CD4-positive, alpha-beta T cell treated with Interleukin-17A for 4 hours (primary cell): ENCODE results near the gene CXCL5.

ENCODE experiments used
- DNase-seq: peaks from one replicate; pipeline ENCODE4 v3.0.0-alpha.2; 2020; ENCODE audit warnings: mixed read lengths

CXCL5 gene

GRCh38 chr4:73998040-73999011 is at the start of gene CXCL5:
Gene CXCL5, minus strand, starts transcription at chr4:73998677. Its CDS starts 96 bp downstream, at chr4:73998581.
- no peak for DNase-seq

GRCh38 chr4:74047152-74047551 is 48.7 kb upstream of the CXCL5 start:
- no peak for DNase-seq

- DNase-seq = no peak
Measured at GRCh38 chr4:74045772-74046171, 47.3 kb upstream of the CXCL5 start.

GRCh38 chr4:74045247-74045646 is 46.8 kb upstream of the CXCL5 start:
- DNase-seq = no peak

GRCh38 chr4:74044677-74045076 is 46.2 kb upstream of the CXCL5 start:
- DNase-seq = no peak

GRCh38 chr4:74042681-74043080 is 44.2 kb upstream of the CXCL5 start:
- DNase-seq = no peak

- no peak for DNase-seq
Measured at GRCh38 chr4:74041418-74041817, 42.9 kb upstream of the CXCL5 start.

- no peak for DNase-seq
Measured at GRCh38 chr4:74039315-74039763, 40.9 kb upstream of the CXCL5 start.

GRCh38 chr4:74038425-74039314 is 40.2 kb upstream of the CXCL5 start, which contains the start of gene CXCL3:
Gene CXCL3, minus strand, starts transcription at chr4:74038689. Its CDS starts 78 bp downstream, at chr4:74038611.
- peak; percentile 10 for DNase-seq

- no peak for DNase-seq
Measured at GRCh38 chr4:74038086-74038424, 39.6 kb upstream of the CXCL5 start.

GRCh38 chr4:74037076-74037955 is 38.8 kb upstream of the CXCL5 start:
- no peak for DNase-seq

GRCh38 chr4:74033739-74034138 is 35.3 kb upstream of the CXCL5 start:
- DNase-seq = no peak

- no peak for DNase-seq
Measured at GRCh38 chr4:74032064-74032463, 33.6 kb upstream of the CXCL5 start.

- DNase-seq = no peak
Measured at GRCh38 chr4:74031576-74031975, 33.1 kb upstream of the CXCL5 start.

GRCh38 chr4:74030285-74030684 is 31.8 kb upstream of the CXCL5 start:
- no peak for DNase-seq

- no peak for DNase-seq
Measured at GRCh38 chr4:74028504-74028903, 30.0 kb upstream of the CXCL5 start.

GRCh38 chr4:74023709-74024108 is 25.2 kb upstream of the CXCL5 start:
- DNase-seq = no peak

- no peak for DNase-seq
Measured at GRCh38 chr4:74021601-74022000, 23.1 kb upstream of the CXCL5 start.

- no peak for DNase-seq
Measured at GRCh38 chr4:74018771-74019170, 20.3 kb upstream of the CXCL5 start.

GRCh38 chr4:74018116-74018515 is 19.6 kb upstream of the CXCL5 start:
- no peak for DNase-seq

GRCh38 chr4:74016068-74016467 is 17.6 kb upstream of the CXCL5 start:
- no peak for DNase-seq

GRCh38 chr4:74015126-74015780 is 16.8 kb upstream of the CXCL5 start:
- no peak for DNase-seq
